Measurements from ENCODE around the gene ITGB5.
"Not testable (repeated sequence)": the region's sequence is repeated elsewhere in the genome, so short reads cannot be mapped to it uniquely, and the experiment has no call there.

The ITGB5 gene

GRCh38 chr3:124761250-124761796, 125.8 kb downstream of the ITGB5 start:
- DNase-seq (ENCODE audit: insufficient read length, low spot score), result peak; percentile 67
- TF ChIP-seq POLR2A (IDR thresholded peaks at IDR 0.05; ENCODE audit: low read depth, low read length), result no peak
- FAIRE-seq, result peak; percentile 67

DNA sequence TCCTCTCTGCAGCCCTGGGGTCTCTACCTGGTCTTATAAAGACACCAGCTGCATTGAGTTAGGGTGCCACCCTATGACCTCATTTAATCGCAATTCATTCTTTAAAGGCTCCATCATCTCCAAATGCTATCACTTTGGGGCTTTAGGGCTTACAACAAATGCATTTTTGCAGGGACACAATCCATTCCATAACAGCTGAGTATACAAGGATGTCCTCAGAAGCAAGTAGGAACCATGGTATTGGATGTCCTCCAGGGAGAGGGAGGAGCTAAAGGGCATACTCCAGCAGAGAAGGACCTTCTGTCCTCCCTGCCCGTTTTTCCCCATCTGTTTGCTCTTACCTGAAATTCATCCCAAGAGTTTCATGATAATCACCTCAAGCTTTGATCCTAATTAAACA, 126.6 kb downstream of the ITGB5 start:
- TF ChIP-seq POLR2A (IDR thresholded peaks at IDR 0.05; ENCODE audit: low read depth, low read length), result no peak
- peak; percentile 41 for DNase-seq (ENCODE audit: insufficient read length, low spot score)
- no peak for FAIRE-seq

- no peak for DNase-seq (ENCODE audit: insufficient read length, low spot score)
- no peak for FAIRE-seq
These were observed 127.3 kb downstream of the ITGB5 start for GRCh38 chr3:124759666-124760401.

GRCh38 chr3:124758851-124759635, 128.1 kb downstream of the ITGB5 start:
- no peak for TF ChIP-seq POLR2A (IDR thresholded peaks at IDR 0.05; ENCODE audit: low read depth, low read length)
- DNase-seq (ENCODE audit: insufficient read length, low spot score), result no peak
- FAIRE-seq, result no peak

More at GRCh38 chr3:124759666-124760401, 127.3 kb downstream of the ITGB5 start:
- no peak for TF ChIP-seq POLR2A (IDR thresholded peaks at IDR 0.05; ENCODE audit: low read depth, low read length)

DNA sequence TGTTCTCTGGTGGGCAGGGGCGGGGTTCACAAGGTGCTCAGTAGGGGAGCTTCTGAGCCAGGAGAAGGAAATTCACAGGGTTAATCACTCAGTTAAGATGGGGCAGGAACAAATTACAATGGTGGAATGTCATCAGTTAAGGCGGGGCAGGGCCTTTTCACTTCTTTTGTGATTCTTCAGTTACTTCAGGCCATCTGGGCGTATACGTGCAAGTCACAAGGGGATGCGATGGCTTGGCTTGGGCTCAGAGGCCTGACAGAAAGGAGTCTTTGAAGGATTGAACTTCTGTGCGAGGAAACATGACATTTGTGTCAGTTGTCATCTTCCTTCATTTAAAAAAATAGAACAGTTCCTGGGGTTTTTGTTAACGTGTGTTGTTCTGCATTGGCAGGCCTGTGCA, 129.2 kb downstream of the ITGB5 start:
- DNase-seq (ENCODE audit: insufficient read length, low spot score); FAIRE-seq: not testable (repeated sequence)

DNA sequence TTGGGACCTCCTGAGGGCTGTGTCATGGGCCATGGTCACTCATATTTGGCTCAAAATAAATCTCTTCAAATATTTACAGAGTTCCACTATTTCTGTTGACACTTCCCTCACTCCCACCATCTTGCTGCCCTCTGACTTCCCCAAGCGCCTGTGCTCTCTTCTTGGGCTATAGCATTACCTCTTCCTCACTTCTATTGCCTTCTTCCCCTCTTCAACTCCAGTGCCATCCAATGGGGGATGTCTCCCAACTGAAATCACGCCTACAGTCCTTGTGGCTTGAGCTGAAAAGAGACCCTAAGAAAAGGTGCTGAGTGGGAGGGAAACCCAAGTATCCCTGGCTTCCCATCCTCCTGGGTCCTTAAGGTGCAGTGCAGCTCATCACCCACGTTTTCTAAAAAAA, 135.1 kb downstream of the ITGB5 start:
- no peak for TF ChIP-seq POLR2A (IDR thresholded peaks at IDR 0.05; ENCODE audit: low read depth, low read length)
- FAIRE-seq, result no peak

GRCh38 chr3:124751501-124751900, 135.7 kb downstream of the ITGB5 start:
- FAIRE-seq, result no peak
- DNase-seq (ENCODE audit: insufficient read length, low spot score), result no peak
- TF ChIP-seq POLR2A (IDR thresholded peaks at IDR 0.05; ENCODE audit: low read depth, low read length), result no peak

More for the DNA sequence above, 135.1 kb downstream of the ITGB5 start:
- no peak for DNase-seq (ENCODE audit: insufficient read length, low spot score)

DNA sequence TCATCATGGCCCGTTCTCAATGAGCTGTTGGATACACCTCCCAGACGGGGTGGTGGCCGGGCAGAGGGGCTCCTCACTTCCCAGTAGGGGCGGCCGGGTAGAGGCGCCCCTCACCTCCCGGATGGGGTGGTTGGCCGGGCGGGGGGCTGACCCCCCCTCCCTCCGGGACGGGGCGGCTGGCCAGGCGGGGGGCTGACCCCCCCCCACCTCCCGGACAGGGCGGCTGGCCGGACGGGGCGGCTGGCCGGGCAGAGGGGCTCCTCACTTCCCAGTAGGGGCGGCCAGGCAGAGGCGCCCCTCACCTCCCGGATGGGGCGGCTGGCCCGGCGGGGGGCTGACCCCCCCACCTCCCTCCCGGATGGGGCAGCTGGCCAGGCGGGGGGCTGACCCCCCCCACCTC, 137.3 kb downstream of the ITGB5 start:
- not testable (repeated sequence) for FAIRE-seq; DNase-seq (ENCODE audit: insufficient read length, low spot score)

GRCh38 chr3:124748560-124749198, 138.5 kb downstream of the ITGB5 start:
- FAIRE-seq, result no peak
- no peak for DNase-seq (ENCODE audit: insufficient read length, low spot score)
- TF ChIP-seq POLR2A (IDR thresholded peaks at IDR 0.05; ENCODE audit: low read depth, low read length), result no peak

DNA sequence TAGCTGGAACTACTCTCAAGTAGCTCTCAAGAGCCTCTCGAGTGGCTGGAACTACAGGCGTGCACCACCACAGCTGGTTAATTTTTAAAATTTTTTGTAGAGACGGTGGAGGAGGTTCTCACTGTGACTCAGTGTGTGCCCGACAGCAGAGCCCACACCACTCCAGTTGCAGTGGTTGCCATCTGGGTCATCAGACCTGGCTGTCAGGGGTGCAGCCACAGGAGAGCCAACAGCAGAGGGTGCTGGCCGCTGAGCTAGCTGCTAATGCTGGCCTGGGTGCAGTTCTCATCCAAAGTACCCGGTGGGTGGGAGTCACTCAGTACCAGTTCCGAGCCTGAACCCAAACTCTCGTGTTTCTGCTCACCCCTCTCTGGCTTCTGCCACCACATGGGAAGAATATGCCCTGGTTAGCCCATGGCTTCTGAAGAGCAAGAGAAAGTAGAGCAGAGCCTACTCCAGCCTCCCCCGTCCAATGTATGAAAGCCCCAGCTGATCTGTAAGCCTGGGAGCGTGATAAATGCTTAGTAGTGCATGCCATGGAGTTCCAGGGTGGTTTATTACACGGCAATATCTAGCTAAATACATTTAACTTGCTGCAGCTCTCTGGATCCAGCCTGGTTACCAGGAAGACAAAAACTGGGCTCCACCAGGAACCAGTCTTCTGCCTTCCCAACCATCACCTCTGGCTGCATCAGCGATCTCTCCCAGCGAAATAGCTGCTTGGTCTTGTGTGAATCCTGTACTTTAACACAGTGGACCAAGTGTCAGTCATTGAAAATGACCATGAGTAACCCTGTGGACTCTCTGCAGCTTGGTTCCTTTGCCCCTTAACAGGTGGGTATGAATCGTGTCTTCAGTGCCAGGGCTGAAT, 139.8 kb downstream of the ITGB5 start:
- FAIRE-seq (no peak), DNase-seq (ENCODE audit: insufficient read length, low spot score) (no peak)
- no peak for TF ChIP-seq POLR2A (IDR thresholded peaks at IDR 0.05; ENCODE audit: low read depth, low read length)

DNA sequence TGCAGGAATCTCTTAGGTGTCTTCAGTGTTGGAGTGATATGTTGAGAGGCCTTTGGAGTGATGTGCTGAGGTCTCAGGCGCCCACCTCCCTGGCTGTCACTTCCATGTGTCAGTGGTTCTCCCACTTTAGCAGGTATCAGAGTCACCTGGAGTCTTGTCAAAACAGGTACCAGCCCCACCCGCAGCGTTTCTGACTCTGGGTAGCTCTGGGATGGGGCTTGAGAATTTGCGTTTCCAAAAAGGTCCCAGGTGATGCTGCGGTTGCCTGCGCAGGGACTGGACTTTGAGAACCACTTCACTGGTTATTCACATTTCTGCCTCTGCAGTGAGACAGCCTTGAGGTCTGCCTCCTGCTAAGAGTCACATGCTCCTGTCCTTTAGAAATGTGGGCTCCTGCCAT, 141.4 kb downstream of the ITGB5 start:
- DNase-seq (ENCODE audit: insufficient read length, low spot score) (no peak), FAIRE-seq (no peak)
- TF ChIP-seq POLR2A (IDR thresholded peaks at IDR 0.05; ENCODE audit: low read depth, low read length), result no peak

- TF ChIP-seq POLR2A (IDR thresholded peaks at IDR 0.05; ENCODE audit: low read depth, low read length), result no peak
- FAIRE-seq (no peak), DNase-seq (ENCODE audit: insufficient read length, low spot score) (no peak)
These were observed 146.1 kb downstream of the ITGB5 start for GRCh38 chr3:124741027-124741426.

DNA sequence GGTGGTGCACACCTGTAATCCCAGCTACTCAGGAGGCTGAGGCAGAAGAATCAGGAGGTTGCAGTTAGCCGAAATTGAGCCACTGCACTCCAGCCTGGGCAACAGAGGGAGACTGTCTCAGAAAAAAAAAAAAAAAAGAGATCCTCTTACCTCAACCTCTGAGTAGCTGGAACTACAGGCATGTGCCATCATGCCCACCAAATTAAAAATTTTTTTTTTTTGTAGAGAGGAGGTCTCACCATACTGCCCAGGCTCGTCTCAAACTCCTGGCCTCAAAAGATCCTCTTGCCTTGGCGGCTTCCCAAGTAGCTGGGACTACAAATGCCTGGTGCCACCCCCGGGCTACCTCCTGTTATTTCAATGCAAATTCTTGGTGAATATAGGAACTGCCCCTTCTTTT, 155.4 kb downstream of the ITGB5 start:
- no peak for TF ChIP-seq POLR2A (IDR thresholded peaks at IDR 0.05; ENCODE audit: low read depth, low read length)
- FAIRE-seq, result no peak
- DNase-seq (ENCODE audit: insufficient read length, low spot score), result no peak
